HG03103 (cell line): ENCODE data around the gene UBTD2.
A peak's percentile ranks its signal among the peaks of the same experiment; 100 is the strongest.
"Not testable (repeated sequence)": the region's sequence is repeated elsewhere in the genome, so short reads cannot be mapped to it uniquely, and the experiment has no call there.

Experiments used
- ATAC-seq: cut with Tn5 transposase; IDR thresholded peaks from one replicate; pipeline ENCODE4 v1.9.1; 2021; ENCODE audit warnings: low read depth; ENCODE audit not compliant: unreplicated experiment

The UBTD2 gene

DNA sequence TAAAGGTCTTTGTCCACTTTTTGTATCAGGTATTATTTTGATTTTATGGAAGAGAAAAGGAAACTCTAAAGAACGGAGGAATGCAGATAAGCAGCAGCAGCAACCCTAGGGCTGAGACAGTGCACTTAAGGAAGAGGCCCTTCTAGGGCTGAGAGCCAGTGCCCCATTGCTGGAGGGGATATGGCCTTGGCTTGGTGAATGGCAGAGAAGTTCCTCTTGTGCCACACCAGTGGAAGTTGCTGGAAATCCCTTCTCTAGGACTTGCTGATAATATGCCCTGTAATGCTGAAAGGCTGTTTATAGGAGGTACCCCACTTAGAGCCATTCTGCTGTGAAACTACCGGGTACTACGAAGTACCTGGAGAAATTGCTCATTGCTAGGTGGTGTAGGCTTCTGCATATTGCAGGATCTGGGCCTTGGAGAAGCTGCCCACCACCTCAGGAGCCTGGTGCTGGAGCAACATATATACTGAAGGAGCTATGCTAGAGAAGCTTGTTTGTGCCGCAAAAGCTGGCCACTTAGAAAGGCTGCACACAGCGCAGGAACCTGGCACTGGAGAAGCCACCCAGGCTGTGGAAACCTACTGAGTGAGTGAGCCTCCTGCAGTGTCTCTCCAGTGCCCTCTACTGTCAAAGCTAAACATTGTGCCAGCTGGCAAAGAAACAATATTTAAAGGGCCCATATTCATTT, 9.6 kb upstream of the UBTD2 start:
- peak; percentile 91 for ATAC-seq

DNA sequence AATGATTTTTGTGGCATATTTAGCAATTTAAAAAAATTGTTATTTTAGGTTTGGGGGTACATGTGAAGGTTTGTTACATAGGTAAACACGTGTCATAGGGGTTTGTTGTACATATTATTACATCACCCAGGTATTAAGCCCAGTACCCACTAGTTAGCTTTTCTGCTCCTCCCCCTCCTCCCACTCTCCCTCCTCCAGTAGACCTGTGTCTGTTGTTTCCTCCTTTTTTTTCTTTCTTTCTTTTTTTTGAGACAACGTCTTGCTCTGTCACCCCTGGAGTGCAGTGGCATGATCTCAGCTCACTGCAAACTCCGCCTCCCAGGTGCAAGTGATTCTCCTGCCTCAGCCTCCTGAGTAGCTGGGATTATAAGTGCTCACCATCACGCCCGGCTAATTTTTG, 8.3 kb upstream of the UBTD2 start:
- ATAC-seq, result not testable (repeated sequence)

DNA sequence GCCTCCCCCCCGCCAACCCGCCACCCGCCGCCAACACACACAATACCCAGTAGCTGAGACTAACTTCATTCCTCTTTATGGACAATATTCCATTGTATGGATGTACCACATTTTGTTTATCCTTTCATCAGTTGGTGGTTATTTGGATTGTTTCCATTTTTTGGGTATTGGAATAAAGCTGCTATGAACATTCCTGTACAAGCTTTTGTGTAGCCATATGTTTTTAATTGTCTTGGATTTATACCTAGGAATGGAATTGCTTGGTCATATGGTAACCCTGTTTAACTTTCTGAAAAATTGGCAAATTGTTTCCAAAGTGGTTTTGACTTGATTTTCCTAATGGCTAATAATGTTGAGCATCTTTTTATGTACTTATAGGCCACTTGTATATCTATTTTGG, 4.9 kb upstream of the UBTD2 start:
- no peak for ATAC-seq

DNA sequence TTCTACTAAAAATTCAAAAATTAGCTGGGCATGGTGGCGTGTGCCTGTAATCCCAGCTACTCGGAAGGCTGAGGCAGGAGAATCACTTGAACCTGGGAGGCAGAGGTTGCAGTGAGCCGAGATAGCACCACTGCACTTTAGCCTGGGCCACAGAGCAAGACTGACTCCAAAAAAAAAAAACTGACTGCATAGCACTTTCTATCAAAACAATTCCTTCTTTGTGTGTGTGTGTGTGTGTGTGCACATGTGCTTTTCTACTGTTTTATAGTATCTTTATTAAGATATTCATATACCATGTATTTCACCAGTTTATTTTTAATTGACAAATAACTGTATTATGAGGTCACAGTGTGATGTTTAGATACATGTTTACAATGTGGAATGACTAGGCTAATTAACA, 3.6 kb upstream of the UBTD2 start:
- ATAC-seq, result not testable (repeated sequence)

DNA sequence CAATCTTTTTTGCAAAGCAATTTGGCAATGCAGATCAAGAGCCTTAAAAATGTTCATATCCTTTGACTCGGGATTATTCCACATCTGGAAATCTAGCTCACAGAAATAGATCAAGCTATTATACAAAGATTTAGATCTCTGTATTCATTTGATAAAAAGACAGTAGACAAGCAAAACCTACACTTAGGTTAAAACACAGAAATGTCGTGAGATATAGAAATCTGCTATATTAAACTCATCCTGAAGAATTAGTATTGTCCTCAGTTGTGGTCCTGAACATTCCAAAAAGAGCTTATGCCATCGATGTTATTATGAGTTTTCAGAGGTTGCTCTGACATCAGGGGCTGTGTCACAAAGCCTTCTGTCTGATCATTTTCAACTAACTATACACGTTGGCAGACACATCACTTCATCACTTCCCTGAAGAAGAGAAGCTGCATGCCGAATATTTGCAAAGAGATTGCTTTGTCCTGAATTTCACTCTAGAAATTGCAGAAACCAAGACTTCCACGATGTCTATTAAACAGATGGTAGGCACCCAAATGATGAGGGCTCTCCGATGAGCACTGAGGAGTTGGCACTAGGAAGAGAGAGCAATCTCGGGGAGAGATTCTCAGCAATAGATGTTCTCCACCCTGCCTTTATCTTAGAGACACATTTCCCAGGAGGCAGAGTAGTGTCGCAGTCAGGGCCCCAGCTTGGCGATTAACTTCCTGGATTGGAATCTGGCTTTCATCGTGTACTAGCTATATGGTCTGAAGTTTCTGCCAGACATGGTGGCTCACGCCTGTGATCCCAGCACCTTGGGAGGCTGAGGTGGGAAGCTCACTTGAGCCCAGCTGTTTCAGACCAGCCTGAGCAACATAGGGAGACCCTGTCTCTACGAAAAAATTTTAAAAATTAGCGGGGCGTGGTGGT, 1.9 kb upstream of the UBTD2 start:
- no peak for ATAC-seq

DNA sequence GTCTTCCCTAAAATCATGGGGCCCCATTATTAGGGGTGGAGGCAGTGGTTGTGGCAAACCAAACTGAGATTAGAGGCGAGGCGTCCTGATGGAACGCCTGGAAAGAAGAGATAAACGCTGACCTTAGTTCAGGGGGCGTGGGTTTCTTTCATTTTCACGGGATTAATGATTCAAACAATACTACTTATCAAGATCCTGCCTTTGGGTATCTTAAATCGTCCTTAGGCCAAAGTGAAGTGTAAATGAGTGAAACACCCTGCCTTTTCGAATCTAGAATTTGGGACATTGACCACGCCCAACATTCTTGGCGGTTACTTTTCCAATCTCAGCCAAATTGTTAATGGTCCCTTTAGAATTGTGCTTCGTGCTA, 1.0 kb upstream of the UBTD2 start:
- ATAC-seq, result no peak

DNA sequence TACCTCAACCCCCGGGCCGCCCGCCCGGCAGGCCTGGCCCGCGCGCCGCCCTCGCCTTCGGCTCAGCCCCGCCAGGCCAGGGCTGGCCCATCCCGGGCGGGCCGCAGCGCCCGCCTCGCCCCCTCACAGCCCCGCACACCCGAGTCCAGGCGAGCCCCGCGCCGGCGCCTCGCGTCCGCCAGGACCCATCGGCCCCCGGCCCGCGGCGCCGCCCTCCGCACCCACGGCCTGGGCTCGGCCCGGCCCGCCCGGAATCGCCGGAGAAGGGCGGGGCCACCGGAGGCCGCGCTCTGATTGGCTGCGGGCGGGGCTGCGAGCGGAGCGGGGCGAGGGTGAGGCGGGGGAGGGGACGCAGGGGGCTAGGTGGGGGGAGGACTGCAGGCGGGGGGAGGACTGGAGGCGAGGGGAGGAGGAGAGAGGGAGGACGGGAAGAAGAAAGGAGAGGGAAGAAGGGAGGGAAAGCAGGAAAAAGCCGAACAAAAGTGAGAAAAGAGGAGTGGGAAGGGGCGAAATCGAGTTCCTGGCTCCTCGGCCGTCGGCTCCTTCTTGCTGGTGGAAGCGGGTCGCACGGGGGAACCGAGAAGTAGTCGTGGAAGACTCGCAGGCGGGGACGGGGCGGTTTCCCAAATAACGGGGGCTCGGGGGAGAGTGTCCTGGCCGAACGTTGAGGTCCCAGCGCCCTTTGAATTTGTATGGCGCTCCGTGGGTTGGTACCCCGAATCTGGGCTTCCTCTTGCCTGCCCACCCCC, 472 bp upstream of the UBTD2 start:
- ATAC-seq, result peak; percentile 73

DNA sequence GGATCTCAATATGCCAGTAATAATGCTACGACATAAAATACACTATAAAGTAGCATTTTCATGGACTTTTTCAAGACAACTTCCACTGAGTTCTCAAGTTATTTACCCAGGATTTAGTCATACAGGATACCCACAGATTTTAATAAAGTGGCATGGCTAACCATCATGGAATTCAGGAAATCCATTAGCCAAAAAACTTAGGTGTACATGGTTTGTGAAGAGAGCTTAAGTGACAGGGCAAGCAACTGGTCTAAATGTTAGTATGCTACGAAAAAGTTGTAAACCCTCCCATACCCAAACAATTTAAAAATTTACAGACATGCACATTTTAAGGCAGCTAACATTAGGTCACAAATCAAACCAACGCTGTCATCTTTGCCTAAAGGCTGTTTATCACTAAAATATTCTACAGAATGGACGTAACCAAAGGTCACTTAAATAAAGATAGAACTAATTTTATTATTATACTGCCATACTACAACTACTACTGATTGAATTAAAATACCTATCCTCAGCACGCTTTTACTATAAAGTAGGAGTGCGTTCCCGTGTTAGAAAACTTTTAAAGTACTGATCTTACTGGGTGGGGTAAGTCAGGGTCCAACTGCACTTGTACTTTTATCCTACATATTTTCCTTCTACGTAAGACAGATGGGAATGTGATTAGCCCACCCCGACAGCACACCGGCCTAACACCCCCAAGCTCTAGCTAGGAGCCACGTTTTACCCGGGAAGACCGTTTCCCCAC, 1.1 kb downstream of the UBTD2 start:
- ATAC-seq, result no peak

DNA sequence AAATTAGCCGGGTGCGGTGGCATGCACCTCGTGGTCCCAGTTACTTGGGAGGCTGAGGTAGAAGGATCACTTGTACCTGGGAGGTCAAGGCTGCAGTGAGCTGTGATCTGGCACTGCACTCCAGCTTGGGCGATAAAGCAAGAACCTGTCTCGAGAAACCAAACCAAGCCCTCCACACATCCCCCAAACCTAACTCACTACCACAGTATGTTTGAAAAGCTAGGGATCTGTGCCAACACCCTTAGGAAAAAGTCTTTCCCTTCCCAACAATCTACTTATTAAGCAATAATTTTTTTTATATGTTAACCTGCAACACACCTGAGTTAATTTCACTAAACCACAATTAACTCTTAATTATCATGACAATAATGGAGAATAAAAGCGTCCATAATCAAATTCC, 2.2 kb downstream of the UBTD2 start:
- no peak for ATAC-seq

DNA sequence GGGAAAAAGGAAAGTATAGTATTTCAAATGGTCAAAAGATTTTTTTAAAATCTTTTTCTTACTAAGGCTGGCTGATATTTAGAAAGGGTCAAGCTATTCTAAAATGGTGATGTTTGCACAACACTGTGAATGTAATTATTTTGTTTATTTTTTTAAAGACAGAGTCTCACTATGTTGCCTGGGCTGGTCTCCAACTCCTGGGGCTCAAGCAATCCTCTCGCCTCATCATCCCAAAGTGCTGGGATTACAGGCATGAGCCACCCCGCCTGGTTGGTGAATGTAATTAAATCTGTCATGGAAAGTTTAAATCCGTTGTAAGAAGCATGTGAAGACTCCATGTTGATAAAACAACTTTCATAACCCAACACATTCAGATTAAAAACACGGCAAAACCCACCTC, 2.6 kb downstream of the UBTD2 start:
- ATAC-seq, result no peak

DNA sequence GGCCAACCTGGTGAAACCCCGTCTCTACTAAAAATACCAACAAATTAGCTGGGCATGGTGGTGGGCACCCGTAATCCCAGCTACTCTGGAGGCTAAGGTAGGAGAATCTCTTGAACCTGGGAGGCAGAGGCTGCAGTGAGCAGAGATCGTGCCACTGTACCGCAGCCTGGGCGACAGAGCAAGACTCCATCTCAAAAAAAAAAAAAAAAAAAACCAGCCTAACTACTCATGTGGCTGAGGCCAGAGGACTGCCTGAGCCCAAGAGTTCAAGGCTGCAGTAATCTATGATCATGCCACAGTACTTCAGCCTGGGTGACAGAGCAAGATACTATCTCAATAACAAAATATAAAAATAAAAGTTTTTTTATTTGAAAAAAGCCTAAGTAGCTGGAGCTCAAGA, 3.2 kb downstream of the UBTD2 start:
- ATAC-seq, result no peak

DNA sequence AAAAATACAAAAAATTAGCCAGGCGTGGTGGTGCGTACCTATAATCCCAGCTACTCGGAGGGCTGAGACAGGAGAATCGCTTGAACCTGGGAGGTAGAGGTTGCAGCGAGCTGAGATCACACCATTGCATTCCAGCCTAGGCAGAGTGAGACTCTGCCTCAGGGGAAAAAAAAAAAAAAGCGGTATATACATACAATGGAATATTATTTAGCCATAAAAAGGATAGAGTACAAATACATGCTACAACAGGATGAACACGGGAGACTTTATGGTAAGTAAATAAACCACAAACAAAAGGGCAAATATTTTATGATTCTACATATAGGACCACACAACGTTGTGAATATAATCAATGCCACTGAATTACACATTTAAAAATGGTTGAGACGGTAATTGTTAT, 5.2 kb downstream of the UBTD2 start:
- ATAC-seq, result no peak

DNA sequence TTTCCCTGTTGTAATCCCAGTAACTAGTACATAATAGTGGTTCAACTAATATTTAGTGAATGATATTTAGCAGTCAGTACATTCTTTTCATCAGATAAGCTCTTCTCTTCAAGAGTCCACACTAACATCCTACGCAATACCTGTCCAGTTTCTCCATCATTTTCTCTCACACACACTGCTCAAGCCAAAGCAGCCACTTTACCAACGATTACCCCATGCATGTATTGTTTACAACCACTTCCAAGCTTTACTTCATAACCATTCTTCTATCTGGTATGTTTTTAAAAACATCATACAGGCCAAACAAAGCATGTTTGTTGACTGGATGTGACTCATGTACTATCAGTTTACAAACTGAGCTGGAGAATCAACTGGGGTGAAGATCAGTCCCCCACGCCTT, 7.3 kb downstream of the UBTD2 start:
- ATAC-seq, result no peak

DNA sequence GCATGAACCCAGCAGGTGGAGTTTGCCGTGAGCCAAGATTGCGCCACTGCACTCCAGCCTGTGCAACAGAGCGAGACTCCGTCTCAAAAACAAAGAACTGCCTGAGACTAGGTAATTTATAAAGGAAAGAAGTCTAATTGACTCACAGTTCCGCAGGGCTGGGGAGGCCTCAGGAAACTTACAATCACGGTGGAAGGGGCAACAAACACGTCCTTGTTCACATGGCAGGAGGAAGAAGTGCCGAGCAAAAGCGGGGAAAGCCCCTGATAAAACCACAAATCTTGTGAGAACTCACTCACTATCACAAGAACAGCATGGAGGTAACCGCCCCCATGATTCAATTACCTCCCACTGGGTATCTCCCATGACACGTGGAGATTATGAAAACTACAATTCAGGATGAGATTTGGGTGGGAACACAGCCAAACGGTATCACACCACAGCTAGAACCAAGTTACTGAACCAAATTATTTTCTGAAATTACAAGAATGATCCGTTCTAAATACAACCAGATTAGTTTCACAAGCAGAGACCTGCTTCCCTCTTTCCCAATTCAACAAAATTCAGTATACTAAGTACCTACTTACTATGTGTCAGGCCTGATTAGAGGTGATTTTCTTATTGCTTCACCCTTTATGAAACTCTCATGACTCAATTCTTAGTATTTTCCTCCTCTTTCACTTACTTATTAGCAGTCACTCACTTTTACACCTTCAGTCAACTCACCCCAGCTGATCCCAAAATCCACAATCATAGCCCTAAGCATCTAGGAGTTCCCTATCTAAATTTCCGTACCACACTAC, 8.4 kb downstream of the UBTD2 start:
- ATAC-seq, result no peak

DNA sequence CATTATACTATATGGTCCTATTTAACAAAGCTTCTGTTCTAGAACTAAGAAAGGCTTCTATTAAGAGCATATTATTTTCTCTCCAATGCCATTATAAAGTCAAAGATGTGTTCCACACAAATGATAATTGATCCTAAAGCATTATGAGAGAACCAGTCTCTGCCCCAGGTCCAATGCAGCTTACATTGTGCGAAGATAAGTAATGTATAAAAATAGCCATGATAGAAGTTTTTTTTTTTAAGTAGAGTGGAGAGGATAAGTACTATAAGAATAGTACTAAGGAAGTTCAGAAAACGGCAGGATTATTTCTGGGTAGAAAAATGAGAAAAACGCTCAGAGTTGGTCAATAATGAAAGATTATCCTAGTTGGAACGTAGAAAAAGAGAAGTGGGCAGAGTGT, 15.6 kb downstream of the UBTD2 start:
- no peak for ATAC-seq

DNA sequence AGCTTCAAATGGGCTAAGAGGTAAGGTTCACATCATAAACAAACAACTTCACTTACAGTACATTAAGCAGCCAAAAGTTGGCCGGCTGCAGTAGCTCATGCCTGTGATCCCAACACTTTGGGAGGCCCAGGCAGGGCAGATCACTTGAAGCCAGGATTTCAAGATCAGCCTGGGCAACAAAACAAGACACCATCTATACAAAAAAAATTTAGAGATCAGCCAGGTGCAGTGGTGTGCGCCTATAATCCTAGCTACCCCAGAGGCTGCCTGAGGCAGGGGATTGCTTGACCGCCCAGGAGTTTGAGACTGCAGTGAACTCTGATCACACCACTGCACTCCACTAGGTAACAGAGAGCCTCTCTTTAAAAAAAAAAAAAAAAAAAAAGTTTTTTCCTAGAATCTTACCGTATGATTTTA, 16.9 kb downstream of the UBTD2 start:
- ATAC-seq, result no peak

DNA sequence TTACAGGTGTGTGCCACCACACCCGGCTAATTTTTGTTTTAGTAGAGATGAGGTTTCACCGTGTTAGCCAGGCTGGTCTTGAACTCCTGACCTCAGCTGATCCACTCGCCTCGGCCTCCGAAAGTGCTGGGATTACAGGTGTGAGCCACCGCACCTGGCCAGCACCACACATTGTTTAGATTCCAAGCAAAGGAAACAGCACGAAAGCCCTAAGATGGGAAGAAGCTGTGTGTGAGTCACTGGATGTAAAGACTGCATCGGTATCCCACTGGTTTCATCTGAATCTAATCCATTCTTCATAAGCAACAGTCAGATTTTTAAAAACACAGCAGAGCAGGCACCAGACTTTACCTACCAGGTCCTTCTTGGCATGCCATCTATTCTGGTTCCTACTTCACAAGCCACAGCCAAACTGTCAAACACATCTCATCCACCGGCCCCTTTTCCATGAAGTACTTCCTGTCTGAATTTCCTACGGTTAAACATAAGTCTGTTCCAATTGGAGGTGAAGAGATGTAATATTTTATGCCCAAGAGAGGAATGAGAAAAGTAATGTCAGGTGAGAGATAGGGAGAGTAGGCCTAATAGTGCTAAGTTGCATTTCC, 17.4 kb downstream of the UBTD2 start:
- ATAC-seq, result no peak

DNA sequence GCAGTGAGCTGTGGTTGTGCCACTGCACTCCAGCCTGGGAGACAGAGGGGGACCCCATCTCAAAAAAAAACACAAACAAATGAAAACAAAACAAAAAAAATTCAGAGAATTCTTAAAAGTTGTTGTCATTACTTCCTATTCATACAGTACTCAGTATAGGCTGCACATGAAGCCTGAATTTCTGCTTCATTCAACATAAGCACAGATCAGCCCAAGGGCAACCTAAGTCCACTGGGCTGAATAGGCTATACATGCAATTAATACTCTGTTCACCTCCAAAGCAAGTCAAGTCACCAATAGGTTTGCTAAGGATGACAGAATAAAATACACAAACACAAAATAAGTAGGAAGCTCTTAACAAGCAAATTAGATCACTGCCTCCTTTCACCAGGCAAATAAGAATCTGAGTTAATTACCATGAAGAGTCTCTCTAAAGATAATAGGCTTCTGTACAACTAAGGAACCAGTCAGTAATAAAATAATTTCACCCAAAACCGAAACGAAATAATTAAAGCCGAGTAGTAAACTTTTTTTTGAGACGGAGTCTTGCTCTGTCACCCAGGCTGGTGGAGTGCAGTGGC, 18.7 kb downstream of the UBTD2 start:
- ATAC-seq, result no peak

DNA sequence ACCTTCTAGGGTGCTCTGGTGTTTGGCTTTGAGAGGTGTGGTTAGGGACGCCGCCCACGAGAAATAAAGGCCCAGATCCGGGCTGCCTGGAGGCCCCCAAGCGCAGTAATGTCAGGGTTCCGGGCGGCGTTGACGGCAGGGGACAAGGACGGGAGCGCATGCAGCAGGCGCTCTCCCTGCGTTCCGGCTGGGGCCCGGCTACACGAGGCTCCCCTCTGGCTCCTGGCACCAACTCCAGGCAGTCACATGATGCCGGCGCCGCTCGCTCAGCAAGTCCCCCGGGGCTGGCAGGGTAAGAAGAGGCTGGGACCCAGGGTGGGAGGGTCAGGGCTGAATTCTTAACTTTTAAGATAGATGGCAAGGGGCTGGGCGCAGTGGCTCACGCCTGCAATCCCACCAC, 28.1 kb downstream of the UBTD2 start:
- no peak for ATAC-seq
